ENCODE measurements around the gene OVCH1. TPM values are rescaled to one million over a fixed set of nuclear protein-coding genes. Genes with fewer than 3 reads are reported as not detected.
"Not testable (repeated sequence)": the region's sequence is repeated elsewhere in the genome, so short reads cannot be mapped to it uniquely, and the experiment has no call there.

The OVCH1 gene
- total RNA-seq, 1 donor from 2014 or later, result not detected

- Mint-ChIP-seq H3K36me3 (no peaks in the 10 kb centered on the region), H3K4me3 (no peak overlapping the region), H3K27ac (no peak overlapping the region), H3K9me3 (peaks cover 13% of the 10 kb centered on the region), H3K4me1 (no peaks in the 10 kb centered on the region), H3K27me3 (ENCODE audit: low read depth) (peaks cover 10% of the 10 kb centered on the region)
- no peak for DNase-seq (ENCODE audit: low spot score in 2 of 2, unreplicated experiment in 2 of 2)
- TF ChIP-seq CTCF (IDR thresholded peaks at IDR 0.05; ENCODE audit: unreplicated experiment), result no peak
Observed at GRCh38 chr12:29405561-29405960, 91.9 kb downstream of the OVCH1 start.

- peaks cover 13% of the 10 kb centered on the region for H3K27me3 Mint-ChIP-seq (ENCODE audit: low read depth)
- DNase-seq (ENCODE audit: low spot score in 2 of 2, unreplicated experiment in 2 of 2), result no peak
- H3K9me3 Mint-ChIP-seq, result no peaks in the 10 kb centered on the region
- no peak overlapping the region for H3K27ac Mint-ChIP-seq
- no peak for TF ChIP-seq CTCF (IDR thresholded peaks at IDR 0.05; ENCODE audit: unreplicated experiment)
- H3K4me3 Mint-ChIP-seq, result no peak overlapping the region
- no peaks in the 10 kb centered on the region for H3K4me1 Mint-ChIP-seq
- H3K36me3 Mint-ChIP-seq, result no peaks in the 10 kb centered on the region
Observed at GRCh38 chr12:29403991-29404390, 93.5 kb downstream of the OVCH1 start.

GRCh38 chr12:29402437-29402836 lies 95.0 kb downstream of the OVCH1 start:
- TF ChIP-seq CTCF (IDR thresholded peaks at IDR 0.05; ENCODE audit: unreplicated experiment), result no peak
- Mint-ChIP-seq H3K4me3 (no peak overlapping the region), H3K9me3 (no peaks in the 10 kb centered on the region), H3K4me1 (no peaks in the 10 kb centered on the region), H3K27me3 (ENCODE audit: low read depth) (peaks cover 17% of the 10 kb centered on the region), H3K36me3 (no peaks in the 10 kb centered on the region), H3K27ac (no peak overlapping the region)
- DNase-seq (ENCODE audit: low spot score in 2 of 2, unreplicated experiment in 2 of 2), result no peak

- Mint-ChIP-seq H3K36me3 (no peaks in the 10 kb centered on the region), H3K27ac (no peak overlapping the region), H3K4me3 (no peak overlapping the region), H3K9me3 (no peaks in the 10 kb centered on the region), H3K4me1 (no peaks in the 10 kb centered on the region), H3K27me3 (ENCODE audit: low read depth) (peaks cover 17% of the 10 kb centered on the region)
- TF ChIP-seq CTCF (IDR thresholded peaks at IDR 0.05; ENCODE audit: unreplicated experiment), result no peak
- DNase-seq (ENCODE audit: low spot score in 2 of 2, unreplicated experiment in 2 of 2), result no peak
Observed at GRCh38 chr12:29398495-29398894, 99.0 kb downstream of the OVCH1 start.

- Mint-ChIP-seq H3K27ac (no peak overlapping the region), H3K27me3 (ENCODE audit: low read depth) (peaks cover 9% of the 10 kb centered on the region), H3K4me3 (no peak overlapping the region), H3K36me3 (no peaks in the 10 kb centered on the region), H3K4me1 (no peaks in the 10 kb centered on the region), H3K9me3 (no peaks in the 10 kb centered on the region)
- DNase-seq (ENCODE audit: low spot score in 2 of 2, unreplicated experiment in 2 of 2), result no peak
- TF ChIP-seq CTCF (IDR thresholded peaks at IDR 0.05; ENCODE audit: unreplicated experiment), result no peak
Observed at GRCh38 chr12:29396774-29397173, 100.7 kb downstream of the OVCH1 start.

- H3K4me3 Mint-ChIP-seq, result no peak overlapping the region
- H3K27ac Mint-ChIP-seq, result no peak overlapping the region
- TF ChIP-seq CTCF (IDR thresholded peaks at IDR 0.05; ENCODE audit: unreplicated experiment), result no peak
- peaks cover 7% of the 10 kb centered on the region for H3K27me3 Mint-ChIP-seq (ENCODE audit: low read depth)
- no peaks in the 10 kb centered on the region for H3K36me3 Mint-ChIP-seq
- H3K4me1 Mint-ChIP-seq, result no peaks in the 10 kb centered on the region
- H3K9me3 Mint-ChIP-seq, result no peaks in the 10 kb centered on the region
- DNase-seq (ENCODE audit: low spot score in 2 of 2, unreplicated experiment in 2 of 2), result no peak
Observed at GRCh38 chr12:29395356-29395755, 102.1 kb downstream of the OVCH1 start.

GRCh38 chr12:29390419-29390818 lies 107.1 kb downstream of the OVCH1 start:
- not testable (repeated sequence) for H3K27me3 Mint-ChIP-seq (ENCODE audit: low read depth); H3K4me3 Mint-ChIP-seq; H3K4me1 Mint-ChIP-seq; H3K27ac Mint-ChIP-seq; DNase-seq (ENCODE audit: low spot score in 2 of 2, unreplicated experiment in 2 of 2); H3K36me3 Mint-ChIP-seq; H3K9me3 Mint-ChIP-seq
